HUES48 (cell line): ENCODE measurements around the gene B4GALNT4.
"Not testable (repeated sequence)": the region's sequence is repeated elsewhere in the genome, so short reads cannot be mapped to it uniquely, and the experiment has no call there.

Source experiments
- H3K27ac ChIP-seq: one replicate; pipeline ENCODE4 v1.7.0; 2013; ENCODE audit warnings: low read depth, low read length, inconsistent platforms
- H3K27me3 ChIP-seq: 2 replicates; pipeline ENCODE4 v1.6.1; 2013; ENCODE audit warnings: mild to moderate bottlenecking, low read length; ENCODE audit not compliant: control insufficient read depth, insufficient read depth
- H3K36me3 ChIP-seq: 2 replicates; pipeline ENCODE4 v1.6.1; 2013; ENCODE audit warnings: low read length; ENCODE audit not compliant: control insufficient read depth, insufficient read depth
- H3K4me1 ChIP-seq: 2 replicates; pipeline ENCODE4 v1.6.1; 2013; ENCODE audit warnings: mild to moderate bottlenecking, low read length; ENCODE audit not compliant: control insufficient read depth, insufficient read depth
- H3K4me3 ChIP-seq: 2 replicates; pipeline ENCODE4 v1.5.1; 2013; ENCODE audit warnings: mild to moderate bottlenecking, low read depth, low read length
- H3K9ac ChIP-seq: 2 replicates; pipeline ENCODE4 v1.6.1; 2013; ENCODE audit warnings: mild to moderate bottlenecking, low read depth, low read length, moderate library complexity
- H3K9me3 ChIP-seq: 2 replicates; pipeline ENCODE4 v1.6.1; 2013; ENCODE audit warnings: low read length; ENCODE audit not compliant: control insufficient read depth, insufficient read depth

B4GALNT4 gene

GRCh38 chr11:337711-338110 lies 31.6 kb upstream of the B4GALNT4 start:
- Histone ChIP-seq H3K27me3 (no peaks in the 10 kb centered on the region), H3K36me3 (no peaks in the 10 kb centered on the region), H3K9me3 (no peaks in the 10 kb centered on the region), H3K4me3 (no peak overlapping the region), H3K27ac (no peak overlapping the region), H3K9ac (no peak overlapping the region), H3K4me1 (peaks cover 60% of the 10 kb centered on the region)

GRCh38 chr11:339963-340362 lies 29.3 kb upstream of the B4GALNT4 start:
- Histone ChIP-seq H3K36me3 (no peaks in the 10 kb centered on the region), H3K4me3 (no peak overlapping the region), H3K9me3 (no peaks in the 10 kb centered on the region), H3K4me1 (peaks cover 49% of the 10 kb centered on the region), H3K27me3 (no peaks in the 10 kb centered on the region), H3K9ac (no peak overlapping the region), H3K27ac (peak overlapping the region; percentile 83)

- Histone ChIP-seq H3K9ac (peak overlapping the region; percentile 37; the same call in 1 of the 2 replicates), H3K27me3 (no peaks in the 10 kb centered on the region), H3K4me3 (peak overlapping the region; percentile 29), H3K36me3 (no peaks in the 10 kb centered on the region), H3K4me1 (peaks cover 42% of the 10 kb centered on the region), H3K27ac (peak overlapping the region; percentile 83), H3K9me3 (no peaks in the 10 kb centered on the region)
These were observed 28.5 kb upstream of the B4GALNT4 start for GRCh38 chr11:340539-341512.

GRCh38 chr11:342328-342727 lies 27.0 kb upstream of the B4GALNT4 start:
- Histone ChIP-seq H3K27me3 (no peaks in the 10 kb centered on the region), H3K4me3 (no peak overlapping the region), H3K4me1 (peaks cover 32% of the 10 kb centered on the region), H3K36me3 (no peaks in the 10 kb centered on the region), H3K9me3 (no peaks in the 10 kb centered on the region), H3K27ac (peak overlapping the region; percentile 83), H3K9ac (no peak overlapping the region)

- no peaks in the 10 kb centered on the region for H3K9me3 ChIP-seq
- H3K27ac ChIP-seq: no peak overlapping the region
- no peaks in the 10 kb centered on the region for H3K27me3 ChIP-seq
- no peak overlapping the region for H3K9ac ChIP-seq
- H3K36me3 ChIP-seq: no peaks in the 10 kb centered on the region
- H3K4me3 ChIP-seq: no peak overlapping the region
- peaks cover 26% of the 10 kb centered on the region for H3K4me1 ChIP-seq
These were observed 24.3 kb upstream of the B4GALNT4 start for GRCh38 chr11:344836-345578.

GRCh38 chr11:346529-346928 lies 22.8 kb upstream of the B4GALNT4 start:
- peaks cover 18% of the 10 kb centered on the region for H3K4me1 ChIP-seq
- no peaks in the 10 kb centered on the region for H3K27me3 ChIP-seq
- no peak overlapping the region for H3K4me3 ChIP-seq
- H3K9ac ChIP-seq: no peak overlapping the region
- H3K36me3 ChIP-seq: no peaks in the 10 kb centered on the region
- H3K9me3 ChIP-seq: no peaks in the 10 kb centered on the region
- H3K27ac ChIP-seq: no peak overlapping the region

- H3K4me1 ChIP-seq: peaks cover 13% of the 10 kb centered on the region
- H3K27me3 ChIP-seq, H3K9me3 ChIP-seq, H3K36me3 ChIP-seq, H3K4me3 ChIP-seq, H3K27ac ChIP-seq, H3K9ac ChIP-seq: not testable (repeated sequence)
These were observed 19.9 kb upstream of the B4GALNT4 start for GRCh38 chr11:349270-349954.

- not testable (repeated sequence) for H3K27me3 ChIP-seq, H3K9me3 ChIP-seq, H3K9ac ChIP-seq, H3K4me3 ChIP-seq, H3K27ac ChIP-seq, H3K36me3 ChIP-seq
- H3K4me1 ChIP-seq: peaks cover 14% of the 10 kb centered on the region
These were observed 19.1 kb upstream of the B4GALNT4 start for GRCh38 chr11:350033-350722.

- no peak overlapping the region for H3K9ac ChIP-seq
- no peak overlapping the region for H3K27ac ChIP-seq
These were observed 18.5 kb upstream of the B4GALNT4 start for GRCh38 chr11:350723-351255.

GRCh38 chr11:351411-351810 lies 17.9 kb upstream of the B4GALNT4 start:
- H3K4me3 ChIP-seq: no peak overlapping the region
- no peaks in the 10 kb centered on the region for H3K27me3 ChIP-seq
- no peaks in the 10 kb centered on the region for H3K36me3 ChIP-seq
- no peak overlapping the region for H3K9ac ChIP-seq
- no peaks in the 10 kb centered on the region for H3K9me3 ChIP-seq
- no peak overlapping the region for H3K27ac ChIP-seq
- H3K4me1 ChIP-seq: peaks cover 20% of the 10 kb centered on the region

More at GRCh38 chr11:350723-351255, 18.5 kb upstream of the B4GALNT4 start:
- H3K4me3 ChIP-seq: no peak overlapping the region
- H3K4me1 ChIP-seq: peaks cover 20% of the 10 kb centered on the region
- no peaks in the 10 kb centered on the region for H3K9me3 ChIP-seq
- H3K36me3 ChIP-seq: no peaks in the 10 kb centered on the region
- no peaks in the 10 kb centered on the region for H3K27me3 ChIP-seq
